Hepatocyte (in vitro differentiated cells): ENCODE measurements around the gene SSRP1. TPM values are rescaled to one million over a fixed set of nuclear protein-coding genes. Genes with fewer than 3 reads are reported as not detected.

Experiments
- DNase-seq: peaks from one replicate; pipeline ENCODE4 v3.0.0-alpha.2; 2016; ENCODE audit warnings: low spot score
- H2AFZ ChIP-seq: fragments of 200-600 bp; sonication (generic); 2 replicates; pipeline ENCODE4 v1.6.0; 2016; ENCODE audit warnings: antibody characterized with exemption, mild to moderate bottlenecking
- H3K27ac ChIP-seq: fragments of 200-600 bp; sonication (generic); 2 replicates; pipeline ENCODE4 v1.5.1; 2016; ENCODE audit warnings: mild to moderate bottlenecking
- H3K27me3 ChIP-seq: fragments of 200-600 bp; sonication (generic); 2 replicates; pipeline ENCODE4 v1.6.1; 2016
- H3K36me3 ChIP-seq: fragments of 200-600 bp; sonication (generic); replicated peaks from 2 replicates; pipeline ENCODE4 v1.5.1; 2016; ENCODE audit warnings: low read depth; ENCODE audit not compliant: insufficient read depth
- H3K4me1 ChIP-seq: fragments of 200-600 bp; sonication (generic); 2 replicates; pipeline ENCODE4 v1.5.1; 2016; ENCODE audit warnings: mild to moderate bottlenecking, moderate library complexity; ENCODE audit not compliant: insufficient read depth
- H3K4me2 ChIP-seq: fragments of 200-600 bp; sonication (generic); 2 replicates; pipeline ENCODE4 v1.6.0; 2016
- H3K4me3 ChIP-seq: fragments of 200-600 bp; sonication (generic); 2 replicates; pipeline ENCODE4 v1.5.1; 2016; ENCODE audit warnings: mild to moderate bottlenecking
- H3K79me2 ChIP-seq: fragments of 200-600 bp; sonication (generic); 2 replicates; pipeline ENCODE4 v1.6.0; 2017; ENCODE audit warnings: mild to moderate bottlenecking
- H3K9me2 ChIP-seq: fragments of 200-600 bp; sonication (generic); replicated peaks from 2 replicates; pipeline ENCODE4 v1.6.0; 2017; ENCODE audit warnings: mild to moderate bottlenecking; ENCODE audit not compliant: insufficient read depth
- H3K9me3 ChIP-seq: fragments of 200-600 bp; sonication (generic); 2 replicates; pipeline ENCODE4 v1.5.1; 2016; ENCODE audit warnings: low read depth, mild to moderate bottlenecking
- H4K20me1 ChIP-seq: fragments of 200-600 bp; sonication (generic); 2 replicates; pipeline ENCODE4 v1.6.0; 2016; ENCODE audit warnings: mild to moderate bottlenecking; ENCODE audit not compliant: insufficient read depth, poor library complexity, severe bottlenecking
- CTCF ChIP-seq: fragments of 200-600 bp; sonication (generic); IDR thresholded peaks from 2 replicates; pipeline ENCODE4 v1.5.1; 2016; ENCODE audit warnings: antibody characterized with exemption, mild to moderate bottlenecking; ENCODE audit not compliant: poor library complexity
- EZH2 ChIP-seq: fragments of 200-600 bp; sonication (generic); IDR thresholded peaks from 2 replicates; pipeline ENCODE4 v1.6.1; 2016; ENCODE audit warnings: antibody characterized with exemption, mild to moderate bottlenecking, borderline replicate concordance
- EZH2phosphoT487 ChIP-seq: fragments of 200-600 bp; sonication (generic); IDR thresholded peaks from one replicate; pipeline ENCODE4 v1.6.1; 2018; ENCODE audit warnings: antibody characterized with exemption, mild to moderate bottlenecking, low read depth, moderate library complexity; ENCODE audit not compliant: unreplicated experiment, severe bottlenecking
- WGBS: methylation state at CpG from one replicate; pipeline ENCODE4 v1.1.6; 2016; ENCODE audit warnings: low lambda C conversion rate; ENCODE audit errors: missing lambda C conversion rate; 5-methylcytosine and 5-hydroxymethylcytosine counted together
- polyA plus RNA-seq: library from polyadenylated mRNA; unstranded; fragments of >200 nt; fragmentation: Nextera tagmentation; extraction: Ambion mirVana; gene quantifications from 2 replicates; pipeline ENCODE4 v1.2.1, GENCODE V29; 2016
- total RNA-seq: library from RNA; depleted of rRNA; stranded (reverse); fragments of >200 nt; gene quantifications from 2 replicates; pipeline ENCODE4 v1.2.3, GENCODE V29; 2014

Gene SSRP1
- total and polyA plus RNA-seq, 2 experiments from 2014 or later: 34.0 to 64.6 TPM

DNA sequence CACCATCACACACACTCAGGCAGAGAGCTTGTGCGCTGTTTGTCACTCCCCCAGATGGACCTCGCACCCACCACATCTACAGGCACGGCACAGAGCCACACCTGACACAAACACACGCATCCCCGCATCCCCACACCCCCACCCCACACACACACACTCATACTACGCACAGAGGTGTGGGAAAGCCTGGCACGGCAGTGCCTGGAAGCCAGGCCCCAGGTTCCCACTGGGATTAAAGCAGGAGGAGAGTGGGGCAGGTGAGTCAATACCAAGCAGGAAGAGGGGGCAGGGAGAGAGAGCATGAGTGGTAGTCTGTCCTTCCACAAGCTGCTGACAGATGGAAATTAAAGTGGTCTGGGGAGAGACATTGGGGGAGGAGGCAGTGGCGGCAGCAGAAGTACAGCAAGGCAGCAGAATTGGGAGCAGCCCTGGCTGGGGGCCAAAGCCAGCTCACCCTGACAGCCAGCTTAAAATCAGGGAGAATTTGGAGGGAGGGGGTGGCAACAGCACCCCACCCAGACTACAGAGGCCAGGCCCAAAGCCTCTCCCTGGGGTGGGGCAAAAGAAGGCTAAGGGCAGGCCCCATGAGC is 31.6 kb downstream of the SSRP1 start:
- WGBS: 85% methylated on average over 8 of the region's 8 CpGs
- Histone ChIP-seq H4K20me1 (peaks cover 19% of the 10 kb centered on the region), H3K36me3 (peaks cover 10% of the 10 kb centered on the region), H3K4me2 (peak overlapping the region; percentile 35), H3K79me2 (peaks cover 51% of the 10 kb centered on the region), H3K27ac (no peak overlapping the region), H3K27me3 (no peaks in the 10 kb centered on the region), H3K4me3 (no peak overlapping the region), H3K9me2 (no peaks in the 10 kb centered on the region), H3K9me3 (no peaks in the 10 kb centered on the region), H2AFZ (no peak overlapping the region), H3K4me1 (peaks cover 12% of the 10 kb centered on the region)
- TF ChIP-seq CTCF (no peak), EZH2 (no peak), EZH2phosphoT487 (no peak)
- DNase-seq: no peak

- Histone ChIP-seq H3K79me2 (peaks cover 45% of the 10 kb centered on the region), H4K20me1 (peaks cover 19% of the 10 kb centered on the region), H3K9me2 (no peaks in the 10 kb centered on the region), H3K36me3 (peaks cover 10% of the 10 kb centered on the region), H3K27ac (no peak overlapping the region), H2AFZ (no peak overlapping the region), H3K4me2 (peak overlapping the region; percentile 35), H3K27me3 (no peaks in the 10 kb centered on the region), H3K4me3 (no peak overlapping the region), H3K4me1 (peaks cover 10% of the 10 kb centered on the region), H3K9me3 (no peaks in the 10 kb centered on the region)
- TF ChIP-seq CTCF: no peak
- no peak for TF ChIP-seq EZH2
- no peak for TF ChIP-seq EZH2phosphoT487
- no peak for DNase-seq
- 84% methylated on average over 17 of the region's 17 CpGs for WGBS
These were observed 32.3 kb downstream of the SSRP1 start for GRCh38 chr11:57303280-57303989.

GRCh38 chr11:57302489-57302888 is 33.2 kb downstream of the SSRP1 start:
- peaks cover 10% of the 10 kb centered on the region for H3K36me3 ChIP-seq
- WGBS: 100% methylated on average over 9 of the region's 15 CpGs
- no peaks in the 10 kb centered on the region for H3K9me3 ChIP-seq
- H2AFZ ChIP-seq: no peak overlapping the region
- H3K27me3 ChIP-seq: no peaks in the 10 kb centered on the region
- H3K79me2 ChIP-seq: peaks cover 35% of the 10 kb centered on the region
- H4K20me1 ChIP-seq: peaks cover 19% of the 10 kb centered on the region
- TF ChIP-seq EZH2 (no peak), CTCF (no peak), EZH2phosphoT487 (no peak)
- no peaks in the 10 kb centered on the region for H3K9me2 ChIP-seq
- no peak for DNase-seq
- H3K27ac ChIP-seq: no peak overlapping the region
- H3K4me2 ChIP-seq: no peak overlapping the region
- no peak overlapping the region for H3K4me3 ChIP-seq
- peaks cover 6% of the 10 kb centered on the region for H3K4me1 ChIP-seq
